Gastroesophageal sphincter (tissue), 3 donors: ENCODE measurements around the gene FZD2.

Experiments
- EP300 ChIP-seq: sonication (generic); formaldehyde crosslinking; IDR thresholded peaks from one replicate; pipeline ENCODE4 v1.6.1; 2017; ENCODE audit warnings: antibody characterized with exemption, mild to moderate bottlenecking
- TF ChIP-seq, protein P1 (sequence below), 4 experiments: fragments of 200-600 bp in 2 of 4; fragments of 450-650 bp in 2 of 4; sonication (generic) in 1 of 4; IDR thresholded peaks; one replicate each; pipeline ENCODE4 v1.5.1; 2017 to 2019; ENCODE audit warnings: antibody characterized with exemption in 4 of 4, mild to moderate bottlenecking in 2 of 4, moderate library complexity in 2 of 4

DNA sequence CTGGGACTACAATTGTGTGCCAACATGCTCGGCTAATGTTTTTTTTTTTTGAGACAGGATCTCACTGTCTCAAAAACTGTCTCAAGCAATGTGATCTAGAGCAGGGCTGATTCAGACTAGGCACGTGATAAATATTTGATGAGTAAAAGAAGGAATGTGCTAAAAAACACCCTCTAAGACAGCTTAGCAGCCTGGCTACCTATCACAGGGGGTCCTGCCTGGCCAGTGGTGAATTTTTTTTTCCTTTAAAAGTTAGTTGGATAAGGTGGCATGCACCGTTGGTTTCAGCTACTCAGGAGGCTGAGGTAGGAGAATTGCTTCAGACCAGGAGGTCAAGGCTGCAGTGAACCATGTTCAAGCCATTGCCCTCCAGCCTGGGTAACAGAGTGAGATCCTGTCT is 39.3 kb upstream of the FZD2 start:
- TF ChIP-seq, protein P1, sequence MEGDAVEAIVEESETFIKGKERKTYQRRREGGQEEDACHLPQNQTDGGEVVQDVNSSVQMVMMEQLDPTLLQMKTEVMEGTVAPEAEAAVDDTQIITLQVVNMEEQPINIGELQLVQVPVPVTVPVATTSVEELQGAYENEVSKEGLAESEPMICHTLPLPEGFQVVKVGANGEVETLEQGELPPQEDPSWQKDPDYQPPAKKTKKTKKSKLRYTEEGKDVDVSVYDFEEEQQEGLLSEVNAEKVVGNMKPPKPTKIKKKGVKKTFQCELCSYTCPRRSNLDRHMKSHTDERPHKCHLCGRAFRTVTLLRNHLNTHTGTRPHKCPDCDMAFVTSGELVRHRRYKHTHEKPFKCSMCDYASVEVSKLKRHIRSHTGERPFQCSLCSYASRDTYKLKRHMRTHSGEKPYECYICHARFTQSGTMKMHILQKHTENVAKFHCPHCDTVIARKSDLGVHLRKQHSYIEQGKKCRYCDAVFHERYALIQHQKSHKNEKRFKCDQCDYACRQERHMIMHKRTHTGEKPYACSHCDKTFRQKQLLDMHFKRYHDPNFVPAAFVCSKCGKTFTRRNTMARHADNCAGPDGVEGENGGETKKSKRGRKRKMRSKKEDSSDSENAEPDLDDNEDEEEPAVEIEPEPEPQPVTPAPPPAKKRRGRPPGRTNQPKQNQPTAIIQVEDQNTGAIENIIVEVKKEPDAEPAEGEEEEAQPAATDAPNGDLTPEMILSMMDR (IDR thresholded peaks at IDR 0.05): no peak
- no peak for TF ChIP-seq EP300
